ENCODE results near the gene LMBR1.
"Not testable (repeated sequence)": the region's sequence is repeated elsewhere in the genome, so short reads cannot be mapped to it uniquely, and the experiment has no call there.

LMBR1 gene

GRCh38 chr7:156759143-156759542, 133.8 kb downstream of the LMBR1 start:
- DNase-seq (ENCODE audit: low spot score) = no peak

- DNase-seq (ENCODE audit: low spot score) = no peak
Observed at GRCh38 chr7:156754201-156754600, 138.8 kb downstream of the LMBR1 start.

GRCh38 chr7:156753630-156754029, 139.4 kb downstream of the LMBR1 start:
- no peak for DNase-seq (ENCODE audit: low spot score)

GRCh38 chr7:156753229-156753560, 139.8 kb downstream of the LMBR1 start:
- no peak for DNase-seq (ENCODE audit: low spot score)

- no peak for DNase-seq (ENCODE audit: low spot score)
Observed at GRCh38 chr7:156752367-156753228, 140.4 kb downstream of the LMBR1 start.

GRCh38 chr7:156751319-156751718, 141.7 kb downstream of the LMBR1 start:
- DNase-seq (ENCODE audit: low spot score) = no peak

GRCh38 chr7:156747718-156748117, 145.3 kb downstream of the LMBR1 start:
- DNase-seq (ENCODE audit: low spot score) = no peak

GRCh38 chr7:156746891-156747290, 146.1 kb downstream of the LMBR1 start:
- DNase-seq (ENCODE audit: low spot score) = no peak

- no peak for DNase-seq (ENCODE audit: low spot score)
Observed at GRCh38 chr7:156739596-156739995, 153.4 kb downstream of the LMBR1 start.

- DNase-seq (ENCODE audit: low spot score) = no peak
Observed at GRCh38 chr7:156735851-156736250, 157.1 kb downstream of the LMBR1 start.

- no peak for DNase-seq (ENCODE audit: low spot score)
Observed at GRCh38 chr7:156733638-156734037, 159.3 kb downstream of the LMBR1 start.

GRCh38 chr7:156732091-156732625, 160.8 kb downstream of the LMBR1 start:
- DNase-seq (ENCODE audit: low spot score) = no peak

GRCh38 chr7:156731651-156732050, 161.3 kb downstream of the LMBR1 start:
- DNase-seq (ENCODE audit: low spot score) = no peak

- no peak for DNase-seq (ENCODE audit: low spot score)
Observed at GRCh38 chr7:156725936-156726335, 167.0 kb downstream of the LMBR1 start.

- no peak for DNase-seq (ENCODE audit: low spot score)
Observed at GRCh38 chr7:156725073-156725472, 167.9 kb downstream of the LMBR1 start.

GRCh38 chr7:156722043-156722826, 170.7 kb downstream of the LMBR1 start:
- no peak for DNase-seq (ENCODE audit: low spot score)

GRCh38 chr7:156703773-156704482, 189.1 kb downstream of the LMBR1 start:
- no peak for DNase-seq (ENCODE audit: low spot score)

GRCh38 chr7:156703209-156703608, 189.8 kb downstream of the LMBR1 start:
- DNase-seq (ENCODE audit: low spot score) = no peak

- no peak for DNase-seq (ENCODE audit: low spot score)
Observed at GRCh38 chr7:156702399-156702798, 190.6 kb downstream of the LMBR1 start.

GRCh38 chr7:156701787-156702186, 191.2 kb downstream of the LMBR1 start:
- not testable (repeated sequence) for DNase-seq (ENCODE audit: low spot score)

- DNase-seq (ENCODE audit: low spot score) = not testable (repeated sequence)
Observed at GRCh38 chr7:156698512-156698911, 194.5 kb downstream of the LMBR1 start.

- not testable (repeated sequence) for DNase-seq (ENCODE audit: low spot score)
Observed at GRCh38 chr7:156697283-156697682, 195.7 kb downstream of the LMBR1 start.
